ENCODE results near the gene SRP14. TPM values are rescaled to one million over a fixed set of nuclear protein-coding genes. Genes with fewer than 3 reads are reported as not detected.

SRP14 gene
- polyA plus RNA-seq, 4 donors, result 521 to 623 (median 603) TPM

- DNase-seq (ENCODE audit: low read depth in 4 of 4, low spot score in 2 of 4), result peak in 1 of 4 donors; percentile 80
Observed at GRCh38 chr15:40069178-40070165, 30.5 kb upstream of the SRP14 start.

GRCh38 chr15:40067921-40068624 lies 29.1 kb upstream of the SRP14 start:
- no peak for DNase-seq (ENCODE audit: low read depth in 4 of 4, low spot score in 2 of 4)

GRCh38 chr15:40066589-40066988 lies 27.6 kb upstream of the SRP14 start:
- no peak for DNase-seq (ENCODE audit: low read depth in 4 of 4, low spot score in 2 of 4)

- no peak for DNase-seq (ENCODE audit: low read depth in 4 of 4, low spot score in 2 of 4)
Observed at GRCh38 chr15:40065166-40065565, 26.2 kb upstream of the SRP14 start.

- no peak for DNase-seq (ENCODE audit: low read depth in 4 of 4, low spot score in 2 of 4)
Observed at GRCh38 chr15:40064231-40064894, 25.4 kb upstream of the SRP14 start.

GRCh38 chr15:40063563-40064011 lies 24.6 kb upstream of the SRP14 start:
- DNase-seq (ENCODE audit: low read depth in 4 of 4, low spot score in 2 of 4), result no peak

GRCh38 chr15:40062816-40063562 lies 24.0 kb upstream of the SRP14 start:
- no peak for DNase-seq (ENCODE audit: low read depth in 4 of 4, low spot score in 2 of 4)

- DNase-seq (ENCODE audit: low read depth in 4 of 4, low spot score in 2 of 4), result no peak
Observed at GRCh38 chr15:40061212-40061901, 22.4 kb upstream of the SRP14 start.

- no peak for DNase-seq (ENCODE audit: low read depth in 4 of 4, low spot score in 2 of 4)
Observed at GRCh38 chr15:40060236-40060961, 21.4 kb upstream of the SRP14 start.

GRCh38 chr15:40059821-40060220 lies 20.8 kb upstream of the SRP14 start:
- DNase-seq (ENCODE audit: low read depth in 4 of 4, low spot score in 2 of 4), result no peak

GRCh38 chr15:40058476-40059140 lies 19.6 kb upstream of the SRP14 start:
- DNase-seq (ENCODE audit: low read depth in 4 of 4, low spot score in 2 of 4), result no peak

GRCh38 chr15:40055576-40056293 lies 16.8 kb upstream of the SRP14 start:
- DNase-seq (ENCODE audit: low read depth in 4 of 4, low spot score in 2 of 4), result no peak

GRCh38 chr15:40054855-40055575 lies 16.0 kb upstream of the SRP14 start:
- no peak for DNase-seq (ENCODE audit: low read depth in 4 of 4, low spot score in 2 of 4)

GRCh38 chr15:40054605-40054854 lies 15.5 kb upstream of the SRP14 start:
- DNase-seq (ENCODE audit: low read depth in 4 of 4, low spot score in 2 of 4), result no peak

GRCh38 chr15:40053831-40054604 lies 15.0 kb upstream of the SRP14 start:
- no peak for DNase-seq (ENCODE audit: low read depth in 4 of 4, low spot score in 2 of 4)

- no peak for DNase-seq (ENCODE audit: low read depth in 4 of 4, low spot score in 2 of 4)
Observed at GRCh38 chr15:40053079-40053830, 14.3 kb upstream of the SRP14 start.
